Activated T-cell treated with anti-CD3 and anti-CD28 coated beads, Interleukin-2, amount 50 U/mL, for 72 hours (primary cell): ENCODE measurements around the gene MEA1. TPM values are rescaled to one million over a fixed set of nuclear protein-coding genes. Genes with fewer than 3 reads are reported as not detected.
"Not testable (repeated sequence)": the region's sequence is repeated elsewhere in the genome, so short reads cannot be mapped to it uniquely, and the experiment has no call there.

Experiments
- ATAC-seq, 2 donors: fragments of 150-1000 bp; cut with Tn5 transposase; replicated peaks in 1 of 2; 2 replicates each; pipeline ENCODE4 v1.10.0; 2021; ENCODE audit warnings: moderate library complexity in 2 of 2, mild to moderate bottlenecking in 1 of 2
- DNase-seq, 2 donors: peaks; one replicate each; pipeline ENCODE4 v3.0.0; 2021 to 2022; ENCODE audit warnings: mixed read lengths in 1 of 2
- H3K27ac Mint-ChIP-seq: one replicate; pipeline ENCODE4 v1.8.0; 2022; ENCODE audit warnings: mild to moderate bottlenecking, moderate library complexity, mixed read lengths
- H3K27me3 Mint-ChIP-seq: one replicate; pipeline ENCODE4 v1.8.0; 2022; ENCODE audit warnings: low read depth, mixed read lengths
- H3K36me3 Mint-ChIP-seq, 2 donors: one replicate each; pipeline ENCODE4 v1.8.0; 2022; ENCODE audit warnings: mixed read lengths in 2 of 2, mild to moderate bottlenecking in 1 of 2; ENCODE audit not compliant: insufficient read depth in 2 of 2
- H3K4me1 Mint-ChIP-seq: one replicate; pipeline ENCODE4 v1.8.0; 2022; ENCODE audit warnings: low read depth, mixed read lengths
- H3K4me3 Mint-ChIP-seq, 2 donors: one replicate each; pipeline ENCODE4 v1.8.0; 2022; ENCODE audit warnings: mild to moderate bottlenecking in 2 of 2, mixed read lengths in 2 of 2, moderate library complexity in 2 of 2
- H3K9me3 Mint-ChIP-seq, 2 donors: one replicate each; pipeline ENCODE4 v1.8.0; 2022; ENCODE audit warnings: mixed read lengths in 2 of 2
- total RNA-seq, 2 donors: library from RNA; stranded (reverse); gene quantifications; one replicate each; pipeline ENCODE4 v1.2.3, GENCODE V29; 2022

Gene MEA1
- total RNA-seq, 2 donors from 2014 or later: 42.1 to 53.7 TPM

- H3K36me3 Mint-ChIP-seq: peaks cover 4 to 11% of the 10 kb centered on the region in 2 donors
- no peaks in the 10 kb centered on the region for H3K9me3 Mint-ChIP-seq
- ATAC-seq (peak; percentile 10 to 11), DNase-seq (peak; percentile 23 to 35)
- H3K4me1 Mint-ChIP-seq: peaks cover 55% of the 10 kb centered on the region
- H3K27me3 Mint-ChIP-seq: no peaks in the 10 kb centered on the region
- H3K27ac Mint-ChIP-seq: peak overlapping the region; percentile 88
- H3K4me3 Mint-ChIP-seq: peak overlapping the region; percentile 96 to 99
These were observed 39.2 kb upstream of the MEA1 start for GRCh38 chr6:43052842-43053544.

GRCh38 chr6:43052225-43052841, 38.6 kb upstream of the MEA1 start:
- no peak for DNase-seq

DNA sequence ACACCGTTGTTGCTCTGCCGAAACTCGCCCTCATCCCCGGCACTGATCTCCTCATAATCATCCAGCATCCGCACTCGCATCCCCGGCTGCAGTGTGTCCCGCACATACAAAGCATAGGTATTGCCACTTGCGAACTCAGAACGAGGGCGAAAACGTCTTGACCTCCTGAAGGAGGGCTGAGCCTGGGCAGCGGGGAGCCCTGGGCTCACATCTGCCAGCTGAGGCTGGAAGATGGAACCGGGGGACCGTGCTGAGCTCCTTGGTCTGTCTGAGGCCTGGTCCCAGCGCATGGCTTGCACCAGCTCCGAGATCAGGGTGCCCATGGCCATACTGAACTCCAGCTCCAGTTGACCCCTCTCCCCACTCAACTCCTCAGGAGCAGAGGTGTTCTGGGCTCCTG, 37.2 kb upstream of the MEA1 start:
- ATAC-seq (no peak), DNase-seq (no peak)
- Mint-ChIP-seq H3K4me3 (no peak overlapping the region), H3K4me1 (peaks cover 48% of the 10 kb centered on the region), H3K36me3 (peaks cover 4 to 14% of the 10 kb centered on the region in 2 donors), H3K9me3 (no peaks in the 10 kb centered on the region), H3K27ac (no peak overlapping the region), H3K27me3 (no peaks in the 10 kb centered on the region)

More at GRCh38 chr6:43052225-43052841, 38.6 kb upstream of the MEA1 start:
- ATAC-seq: no peak
- Mint-ChIP-seq H3K4me1 (peaks cover 50% of the 10 kb centered on the region), H3K27ac (peak overlapping the region; percentile 88), H3K36me3 (peaks cover 4 to 11% of the 10 kb centered on the region in 2 donors), H3K9me3 (no peaks in the 10 kb centered on the region), H3K27me3 (no peaks in the 10 kb centered on the region), H3K4me3 (peak overlapping the region; percentile 96 to 99)

- no peak overlapping the region for H3K4me3 Mint-ChIP-seq
- DNase-seq (no peak), ATAC-seq (no peak)
- no peak overlapping the region for H3K27ac Mint-ChIP-seq
- H3K9me3 Mint-ChIP-seq: no peaks in the 10 kb centered on the region
- peaks cover 31% of the 10 kb centered on the region for H3K4me1 Mint-ChIP-seq
- no peaks in the 10 kb centered on the region for H3K27me3 Mint-ChIP-seq
- peaks cover 0 to 16% of the 10 kb centered on the region in 2 donors for H3K36me3 Mint-ChIP-seq
These were observed 34.3 kb upstream of the MEA1 start for GRCh38 chr6:43047998-43048397.

- ATAC-seq: no peak
- Mint-ChIP-seq H3K36me3 (peaks cover 0 to 17% of the 10 kb centered on the region in 2 donors), H3K4me1 (peaks cover 7% of the 10 kb centered on the region), H3K27me3 (no peaks in the 10 kb centered on the region), H3K4me3 (no peak overlapping the region), H3K9me3 (no peaks in the 10 kb centered on the region), H3K27ac (no peak overlapping the region)
- DNase-seq: no peak
These were observed 31.7 kb upstream of the MEA1 start for GRCh38 chr6:43045371-43045930.

GRCh38 chr6:43043310-43043709, 29.6 kb upstream of the MEA1 start:
- peaks cover 0 to 11% of the 10 kb centered on the region in 2 donors for H3K36me3 Mint-ChIP-seq

GRCh38 chr6:43041475-43041874, 27.7 kb upstream of the MEA1 start:
- DNase-seq, H3K4me3 Mint-ChIP-seq, ATAC-seq, H3K4me1 Mint-ChIP-seq, H3K27ac Mint-ChIP-seq, H3K27me3 Mint-ChIP-seq, H3K9me3 Mint-ChIP-seq: not testable (repeated sequence)
- H3K36me3 Mint-ChIP-seq: peaks cover 0 to 11% of the 10 kb centered on the region in 2 donors

More at GRCh38 chr6:43043310-43043709, 29.6 kb upstream of the MEA1 start:
- no peaks in the 10 kb centered on the region for H3K9me3 Mint-ChIP-seq
- H3K27me3 Mint-ChIP-seq: no peaks in the 10 kb centered on the region
- ATAC-seq: no peak
- no peak for DNase-seq
- H3K4me1 Mint-ChIP-seq: no peaks in the 10 kb centered on the region
- H3K27ac Mint-ChIP-seq: no peak overlapping the region
- H3K4me3 Mint-ChIP-seq: no peak overlapping the region

- no peak for ATAC-seq
- Mint-ChIP-seq H3K9me3 (no peaks in the 10 kb centered on the region), H3K4me1 (no peaks in the 10 kb centered on the region), H3K27me3 (no peaks in the 10 kb centered on the region), H3K27ac (no peak overlapping the region), H3K4me3 (no peak overlapping the region), H3K36me3 (peaks cover 0 to 9% of the 10 kb centered on the region in 2 donors)
- DNase-seq: no peak
These were observed 27.0 kb upstream of the MEA1 start for GRCh38 chr6:43040542-43041257.

DNA sequence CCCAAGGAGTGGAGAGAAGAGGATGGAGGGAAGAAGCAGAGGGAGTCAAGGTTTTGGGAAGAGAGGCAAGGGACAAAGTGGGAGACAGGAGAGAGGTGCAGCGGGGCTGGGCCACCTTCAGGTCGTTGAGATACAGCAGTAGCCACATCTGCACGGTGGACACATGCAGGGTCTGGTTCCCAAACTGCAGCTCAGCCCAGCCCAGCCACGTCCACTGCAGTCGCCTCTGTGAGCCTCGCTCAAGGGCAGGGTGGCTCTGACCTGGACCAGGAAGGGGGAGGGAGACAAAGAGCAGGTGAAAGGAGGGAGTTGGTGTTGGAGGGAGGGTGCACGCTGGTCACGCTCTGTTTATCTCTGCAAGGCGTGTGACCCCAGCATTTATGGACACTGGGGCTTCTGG, 25.0 kb upstream of the MEA1 start:
- ATAC-seq: no peak
- Mint-ChIP-seq H3K36me3 (peaks cover 2 to 13% of the 10 kb centered on the region in 2 donors), H3K27me3 (no peaks in the 10 kb centered on the region)

GRCh38 chr6:43037706-43038105, 24.0 kb upstream of the MEA1 start:
- ATAC-seq (no peak), DNase-seq (no peak)
- peaks cover 2 to 13% of the 10 kb centered on the region in 2 donors for H3K36me3 Mint-ChIP-seq
- no peaks in the 10 kb centered on the region for H3K4me1 Mint-ChIP-seq
- H3K4me3 Mint-ChIP-seq: no peak overlapping the region
- no peak overlapping the region for H3K27ac Mint-ChIP-seq
- no peaks in the 10 kb centered on the region for H3K9me3 Mint-ChIP-seq
- H3K27me3 Mint-ChIP-seq: no peaks in the 10 kb centered on the region

More for the DNA sequence above, 25.0 kb upstream of the MEA1 start:
- no peaks in the 10 kb centered on the region for H3K9me3 Mint-ChIP-seq
- no peak overlapping the region for H3K27ac Mint-ChIP-seq
- no peaks in the 10 kb centered on the region for H3K4me1 Mint-ChIP-seq
- no peak overlapping the region for H3K4me3 Mint-ChIP-seq
- no peak for DNase-seq

DNA sequence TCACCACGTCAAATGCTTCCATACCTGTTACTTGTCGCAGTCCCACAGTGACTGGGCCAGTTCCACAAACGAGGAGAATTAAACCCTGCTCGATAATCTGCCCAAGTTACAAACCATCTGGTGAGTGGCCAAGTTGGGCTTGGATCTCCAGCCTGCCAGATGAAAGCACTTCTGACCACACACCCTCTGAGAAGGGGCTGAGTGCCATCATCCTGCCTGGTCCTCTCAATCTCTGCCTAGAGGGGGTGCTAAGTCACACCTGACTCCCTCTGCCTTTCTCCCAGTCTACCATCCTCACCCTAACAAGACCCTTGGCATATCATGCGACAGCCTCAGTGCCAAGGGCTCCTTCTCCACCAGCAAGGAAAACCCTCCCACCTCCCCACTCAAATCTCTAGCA, 23.5 kb upstream of the MEA1 start:
- Mint-ChIP-seq H3K27me3 (no peaks in the 10 kb centered on the region), H3K9me3 (no peaks in the 10 kb centered on the region), H3K27ac (no peak overlapping the region), H3K4me3 (no peak overlapping the region), H3K4me1 (no peaks in the 10 kb centered on the region), H3K36me3 (peaks cover 2 to 13% of the 10 kb centered on the region in 2 donors)
- ATAC-seq (no peak), DNase-seq (no peak)

DNA sequence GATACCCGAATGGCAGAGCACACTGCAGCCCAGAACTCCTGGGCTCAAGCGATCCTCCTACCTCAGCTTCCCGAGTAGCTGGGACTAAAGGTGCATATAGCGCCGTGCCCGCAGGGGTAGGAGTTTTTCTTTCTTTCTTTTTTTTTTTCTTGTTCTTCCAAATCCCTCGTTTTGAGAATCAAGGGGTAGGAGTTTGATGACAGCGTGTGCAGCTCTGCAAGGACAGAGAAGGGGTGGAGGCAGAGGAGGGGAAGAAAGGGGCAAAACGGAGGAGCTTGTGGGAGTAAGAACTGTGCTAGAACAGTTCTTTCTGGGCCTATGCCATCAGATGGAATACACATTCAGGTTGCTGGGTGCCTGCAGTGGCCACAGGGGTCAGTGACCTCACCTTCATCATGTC, 23.0 kb upstream of the MEA1 start:
- no peak for ATAC-seq
- peaks cover 2 to 13% of the 10 kb centered on the region in 2 donors for H3K36me3 Mint-ChIP-seq
- H3K27me3 Mint-ChIP-seq: no peaks in the 10 kb centered on the region
- no peak overlapping the region for H3K27ac Mint-ChIP-seq
- no peaks in the 10 kb centered on the region for H3K4me1 Mint-ChIP-seq
- no peak overlapping the region for H3K4me3 Mint-ChIP-seq
- no peak for DNase-seq
- no peaks in the 10 kb centered on the region for H3K9me3 Mint-ChIP-seq
